Upper lobe of right lung (tissue), 1 donor: ENCODE measurements around the gene TBKBP1. TPM values are rescaled to one million over a fixed set of nuclear protein-coding genes. Genes with fewer than 3 reads are reported as not detected.
A peak's percentile ranks its signal among the peaks of the same experiment; 100 is the strongest.

Source experiments
- ATAC-seq: fragments of 200-7000 bp; cut with Tn5 transposase; one replicate; pipeline ENCODE4 v1.9.1; 2020; ENCODE audit warnings: mild to moderate bottlenecking, moderate library complexity
- DNase-seq: peaks from one replicate; pipeline ENCODE4 v3.0.0-alpha.2; 2020
- H3K27ac ChIP-seq: fragments of 200-600 bp; one replicate; pipeline ENCODE4 v1.8.0; 2022
- H3K27me3 ChIP-seq: fragments of 200-600 bp; one replicate; pipeline ENCODE4 v1.8.0; 2022; ENCODE audit warnings: mild to moderate bottlenecking
- H3K36me3 ChIP-seq: fragments of 200-600 bp; one replicate; pipeline ENCODE4 v1.8.0; 2022
- H3K4me1 ChIP-seq: fragments of 200-600 bp; one replicate; pipeline ENCODE4 v1.8.0; 2022
- H3K4me3 ChIP-seq: fragments of 200-600 bp; one replicate; pipeline ENCODE4 v1.8.0; 2022; ENCODE audit warnings: mild to moderate bottlenecking
- H3K9me3 ChIP-seq: fragments of 200-600 bp; one replicate; pipeline ENCODE4 v1.8.0; 2022
- intact Hi-C: fragments of 100-400 bp; cut with DNase I; formaldehyde crosslinking; loops from one replicate; pipeline ENCODE4 v1.11.0; 2022
- total RNA-seq: library from RNA; stranded (reverse); fragmentation: NEBNext Ultra II Directional; extraction: Animal tissue kit (Norgen Biotek cat#: 25700); gene quantifications from one replicate; pipeline ENCODE4 v1.2.1, GENCODE V29; 2021
- TF ChIP-seq, protein P1 (sequence below): fragments of 200-600 bp; IDR thresholded peaks from one replicate; pipeline ENCODE4 v1.8.0; 2022; ENCODE audit warnings: antibody characterized with exemption
- donor health status: DM: no; HTN: yes; CAD: no; lungs with severe emphysema.

TBKBP1 gene
- total RNA-seq, 1 donor from 2014 or later: 14.7 TPM

DNA sequence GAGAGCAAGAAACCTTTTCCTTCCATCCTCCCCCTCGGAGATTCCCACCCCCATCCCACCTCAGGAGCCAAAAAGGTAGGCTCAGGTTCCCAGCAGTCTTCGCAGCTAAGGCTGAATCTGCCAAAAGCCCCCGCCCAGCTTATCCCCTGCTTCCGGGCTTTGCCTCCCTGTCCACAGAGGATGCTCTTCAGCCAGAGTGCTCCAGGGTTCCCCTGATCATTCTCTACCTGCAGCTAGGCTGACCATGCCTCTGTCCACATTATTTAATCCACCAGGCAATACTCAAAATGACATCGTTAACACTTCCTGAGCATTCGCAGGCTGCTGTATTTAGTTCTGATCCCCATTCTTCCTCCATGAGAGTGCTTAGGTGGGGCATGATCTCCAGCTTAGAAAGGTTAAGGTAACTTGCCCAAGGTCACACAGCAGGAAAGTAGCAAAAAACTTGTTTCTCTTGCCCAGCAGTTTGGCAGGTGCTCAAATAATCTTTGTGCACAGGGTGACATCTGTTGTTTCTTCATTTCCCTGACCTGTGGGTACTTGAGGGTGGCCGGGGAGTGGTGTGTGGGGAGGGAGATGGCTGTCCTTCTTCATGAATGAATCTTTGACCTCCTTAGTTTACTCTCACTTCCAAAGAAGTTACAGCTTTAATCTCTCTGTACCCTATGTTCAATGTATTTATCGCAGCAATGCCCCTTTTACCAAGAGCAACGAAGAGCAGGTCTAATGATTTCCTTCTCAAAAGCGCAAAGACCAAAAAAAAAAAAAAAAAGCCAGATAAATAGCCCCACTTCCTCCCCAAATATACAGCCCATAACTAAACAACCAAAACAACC is 848 bp upstream of the TBKBP1 start:
- peaks cover 20% of the 10 kb centered on the region for H3K4me1 ChIP-seq
- H3K9me3 ChIP-seq: no peaks in the 10 kb centered on the region
- DNase-seq: no peak
- peak overlapping the region; percentile 70 for H3K4me3 ChIP-seq
- intact Hi-C loops: no loop called here
- H3K36me3 ChIP-seq: no peaks in the 10 kb centered on the region
- H3K27ac ChIP-seq: peak overlapping the region; percentile 86
- TF ChIP-seq, protein P1, sequence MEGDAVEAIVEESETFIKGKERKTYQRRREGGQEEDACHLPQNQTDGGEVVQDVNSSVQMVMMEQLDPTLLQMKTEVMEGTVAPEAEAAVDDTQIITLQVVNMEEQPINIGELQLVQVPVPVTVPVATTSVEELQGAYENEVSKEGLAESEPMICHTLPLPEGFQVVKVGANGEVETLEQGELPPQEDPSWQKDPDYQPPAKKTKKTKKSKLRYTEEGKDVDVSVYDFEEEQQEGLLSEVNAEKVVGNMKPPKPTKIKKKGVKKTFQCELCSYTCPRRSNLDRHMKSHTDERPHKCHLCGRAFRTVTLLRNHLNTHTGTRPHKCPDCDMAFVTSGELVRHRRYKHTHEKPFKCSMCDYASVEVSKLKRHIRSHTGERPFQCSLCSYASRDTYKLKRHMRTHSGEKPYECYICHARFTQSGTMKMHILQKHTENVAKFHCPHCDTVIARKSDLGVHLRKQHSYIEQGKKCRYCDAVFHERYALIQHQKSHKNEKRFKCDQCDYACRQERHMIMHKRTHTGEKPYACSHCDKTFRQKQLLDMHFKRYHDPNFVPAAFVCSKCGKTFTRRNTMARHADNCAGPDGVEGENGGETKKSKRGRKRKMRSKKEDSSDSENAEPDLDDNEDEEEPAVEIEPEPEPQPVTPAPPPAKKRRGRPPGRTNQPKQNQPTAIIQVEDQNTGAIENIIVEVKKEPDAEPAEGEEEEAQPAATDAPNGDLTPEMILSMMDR: no peak
- H3K27me3 ChIP-seq: no peaks in the 10 kb centered on the region
- no peak for ATAC-seq

DNA sequence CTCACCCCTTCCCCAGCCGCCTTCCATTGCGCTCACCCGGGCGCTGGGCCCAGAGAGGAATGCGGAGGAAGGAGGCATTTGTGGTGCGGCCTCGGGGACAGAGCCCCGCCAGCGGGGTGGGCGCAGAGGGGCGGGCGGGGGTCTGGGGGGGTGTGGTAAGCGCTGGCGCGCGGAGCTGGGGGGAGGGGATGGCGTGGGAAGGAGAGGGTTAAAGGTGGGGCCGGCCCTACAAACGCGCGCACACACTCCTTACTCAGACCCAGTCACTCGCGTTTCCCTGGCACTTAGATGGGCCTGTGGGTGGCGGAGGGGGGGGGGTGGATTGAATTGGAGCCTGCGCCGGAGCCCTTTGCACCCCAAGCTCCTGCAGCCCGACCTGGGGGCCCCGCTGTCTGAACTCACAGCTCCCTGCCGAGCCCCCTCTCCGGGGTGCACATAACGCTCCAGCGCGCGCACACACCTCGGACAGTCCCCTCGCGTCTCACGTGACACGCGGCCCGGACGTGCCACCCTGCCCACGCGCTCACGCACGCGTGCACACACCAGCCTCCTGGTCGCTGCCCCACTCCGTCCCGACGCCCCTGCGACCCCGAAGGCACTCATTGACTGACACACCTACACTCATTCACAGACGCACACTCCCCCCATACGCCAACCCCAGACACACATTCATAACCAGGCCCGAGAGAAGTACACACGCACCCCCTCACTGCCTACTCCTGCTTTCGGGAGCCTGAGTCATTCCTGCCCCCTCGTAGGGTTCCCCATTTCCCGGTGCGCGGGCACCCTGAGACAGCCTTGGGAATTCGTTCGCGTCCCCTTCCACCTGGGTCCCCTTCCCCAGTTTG is 844 bp downstream of the TBKBP1 start:
- peak; percentile 86 for DNase-seq
- Histone ChIP-seq H3K4me1 (peaks cover 20% of the 10 kb centered on the region), H3K36me3 (peaks cover 7% of the 10 kb centered on the region), H3K9me3 (no peaks in the 10 kb centered on the region), H3K4me3 (peak overlapping the region; percentile 70), H3K27ac (peak overlapping the region; percentile 86), H3K27me3 (no peaks in the 10 kb centered on the region)
- ATAC-seq: peak; percentile 73
- TF ChIP-seq, protein P1: no peak
- intact Hi-C loops: no loop called here

DNA sequence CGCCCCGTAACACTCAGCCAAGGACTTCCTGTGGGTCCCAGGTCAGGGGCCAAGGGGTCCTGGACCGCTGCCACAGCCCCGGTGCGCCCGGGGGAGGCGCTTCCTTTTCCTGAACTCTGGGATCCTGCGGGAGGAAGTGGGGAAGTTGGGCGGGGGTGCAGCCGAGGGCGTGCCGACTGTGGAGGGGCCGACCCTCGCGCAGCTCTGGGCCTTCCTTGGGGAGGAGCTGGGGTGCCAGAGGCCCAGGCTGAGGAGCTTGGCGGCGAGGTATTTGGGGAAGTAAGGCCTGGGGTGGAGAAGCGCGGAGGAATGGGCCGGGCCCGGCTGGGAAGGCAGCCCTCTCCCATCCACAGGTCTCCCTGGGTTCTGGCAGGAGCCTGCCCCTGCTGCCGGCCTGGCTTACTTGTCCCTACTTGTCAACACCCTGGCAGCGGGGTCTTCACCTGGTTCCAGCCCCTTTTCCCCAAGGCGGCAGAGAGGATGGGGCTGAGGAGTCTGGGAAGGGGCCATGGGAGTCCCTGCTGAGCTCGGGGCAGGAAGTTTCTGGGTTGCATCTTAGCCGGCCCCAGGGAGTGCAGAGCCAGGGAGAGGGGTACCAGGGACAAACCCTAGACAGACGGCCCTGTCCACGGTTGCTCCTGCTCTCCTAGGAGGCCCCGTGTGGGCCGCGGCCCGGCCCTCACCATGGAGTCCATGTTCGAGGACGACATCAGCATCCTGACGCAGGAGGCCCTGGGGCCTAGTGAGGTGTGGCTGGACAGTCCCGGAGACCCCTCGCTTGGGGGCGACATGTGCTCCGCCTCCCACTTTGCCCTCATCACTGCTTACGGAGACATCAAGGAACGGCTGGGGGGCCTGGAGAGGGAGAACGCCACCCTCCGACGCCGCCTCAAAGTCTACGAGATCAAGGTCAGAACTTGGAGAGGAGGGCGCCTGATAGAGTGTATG is 1.7 kb downstream of the TBKBP1 start:
- TF ChIP-seq, protein P1: no peak
- Histone ChIP-seq H3K27ac (peak overlapping the region; percentile 86), H3K4me3 (peak overlapping the region; percentile 70), H3K4me1 (peaks cover 20% of the 10 kb centered on the region), H3K36me3 (peaks cover 7% of the 10 kb centered on the region), H3K9me3 (no peaks in the 10 kb centered on the region), H3K27me3 (no peaks in the 10 kb centered on the region)
- intact Hi-C loops: no loop called here
- DNase-seq (peak; percentile 80), ATAC-seq (peak; percentile 55)

DNA sequence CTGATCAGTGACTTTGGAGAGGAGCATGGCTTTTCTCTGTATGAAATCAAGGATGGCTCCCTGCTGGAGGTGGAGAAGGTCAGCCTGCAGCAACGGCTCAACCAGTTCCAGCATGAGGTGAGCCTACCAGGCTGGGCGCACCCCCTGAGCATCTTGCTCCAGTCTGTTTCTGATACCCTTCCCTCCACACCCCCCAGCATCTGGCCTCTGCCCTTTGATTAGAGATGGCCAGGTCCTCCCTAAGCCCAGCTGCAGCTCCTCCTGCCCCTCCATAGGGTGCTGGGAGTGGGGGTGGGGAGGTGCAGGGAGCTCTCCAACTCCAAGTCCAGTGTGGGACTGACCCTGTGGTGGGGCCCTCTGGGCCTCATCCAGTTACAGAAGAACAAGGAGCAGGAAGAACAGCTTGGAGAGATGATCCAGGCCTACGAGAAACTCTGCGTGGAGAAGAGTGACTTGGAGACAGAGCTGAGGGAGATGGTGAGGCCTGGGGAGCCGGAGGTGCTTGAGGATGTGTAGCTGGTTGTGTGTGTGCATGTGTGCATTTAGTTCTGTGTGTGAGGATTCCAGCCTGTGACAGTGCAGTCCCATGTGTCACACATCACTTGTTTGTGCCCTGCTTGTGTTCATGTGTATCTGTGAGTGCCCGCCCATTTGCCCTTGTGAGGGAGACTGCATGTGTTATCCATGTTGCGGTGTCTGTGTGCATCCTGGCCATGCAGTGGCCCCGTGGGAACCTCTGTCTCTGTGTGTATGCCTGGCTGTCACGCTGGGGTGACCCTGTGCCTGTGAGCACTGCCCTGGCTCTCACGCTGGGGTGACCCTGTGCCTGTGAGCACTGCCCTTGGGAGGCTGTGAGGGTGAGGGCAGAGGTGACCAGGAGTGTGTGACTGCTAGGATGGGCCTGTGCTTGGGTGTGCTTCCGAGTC is 3.0 kb downstream of the TBKBP1 start:
- Histone ChIP-seq H3K27me3 (no peaks in the 10 kb centered on the region), H3K9me3 (no peaks in the 10 kb centered on the region), H3K27ac (no peak overlapping the region), H3K4me1 (peaks cover 20% of the 10 kb centered on the region), H3K4me3 (peak overlapping the region; percentile 70), H3K36me3 (peaks cover 7% of the 10 kb centered on the region)
- peak; percentile 56 for DNase-seq
- no peak for ATAC-seq
- intact Hi-C loops: no loop called here
- TF ChIP-seq, protein P1: no peak
